Astrocyte (in vitro differentiated cells and primary cell): ENCODE results near the gene RPLP1.

Source experiments
- EZH2 ChIP-seq: IDR thresholded peaks from 2 replicates; pipeline ENCODE4 v1.6.1; 2012; ENCODE audit warnings: mild to moderate bottlenecking, low read length, inconsistent platforms; ENCODE audit not compliant: insufficient read depth
- TF ChIP-seq, protein P1 (sequence below): IDR thresholded peaks from 2 replicates; pipeline ENCODE4 v1.5.1; 2011; ENCODE audit warnings: low read depth, mild to moderate bottlenecking, inconsistent platforms, low read length, moderate library complexity; ENCODE audit not compliant: insufficient read depth

DNA sequence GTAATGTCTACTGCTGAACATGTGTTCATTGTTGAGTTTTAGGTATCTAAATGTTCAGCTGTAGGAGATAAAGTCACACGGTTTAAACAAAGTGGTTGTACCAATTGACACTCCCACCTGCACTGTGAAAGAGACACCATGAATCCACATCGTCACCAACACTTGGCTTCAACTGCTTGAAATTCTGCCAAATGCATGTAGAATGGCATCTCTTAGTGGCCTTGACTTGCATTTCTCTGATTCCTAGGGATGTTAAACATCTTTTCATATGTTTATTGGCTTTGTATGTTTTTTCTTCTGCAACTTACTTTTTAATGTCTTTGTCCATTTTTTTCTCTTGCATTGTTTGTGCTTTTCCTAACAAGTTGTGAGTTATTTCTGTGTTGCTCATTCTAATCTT, 43.4 kb downstream of the RPLP1 start:
- TF ChIP-seq, protein P1, sequence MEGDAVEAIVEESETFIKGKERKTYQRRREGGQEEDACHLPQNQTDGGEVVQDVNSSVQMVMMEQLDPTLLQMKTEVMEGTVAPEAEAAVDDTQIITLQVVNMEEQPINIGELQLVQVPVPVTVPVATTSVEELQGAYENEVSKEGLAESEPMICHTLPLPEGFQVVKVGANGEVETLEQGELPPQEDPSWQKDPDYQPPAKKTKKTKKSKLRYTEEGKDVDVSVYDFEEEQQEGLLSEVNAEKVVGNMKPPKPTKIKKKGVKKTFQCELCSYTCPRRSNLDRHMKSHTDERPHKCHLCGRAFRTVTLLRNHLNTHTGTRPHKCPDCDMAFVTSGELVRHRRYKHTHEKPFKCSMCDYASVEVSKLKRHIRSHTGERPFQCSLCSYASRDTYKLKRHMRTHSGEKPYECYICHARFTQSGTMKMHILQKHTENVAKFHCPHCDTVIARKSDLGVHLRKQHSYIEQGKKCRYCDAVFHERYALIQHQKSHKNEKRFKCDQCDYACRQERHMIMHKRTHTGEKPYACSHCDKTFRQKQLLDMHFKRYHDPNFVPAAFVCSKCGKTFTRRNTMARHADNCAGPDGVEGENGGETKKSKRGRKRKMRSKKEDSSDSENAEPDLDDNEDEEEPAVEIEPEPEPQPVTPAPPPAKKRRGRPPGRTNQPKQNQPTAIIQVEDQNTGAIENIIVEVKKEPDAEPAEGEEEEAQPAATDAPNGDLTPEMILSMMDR: no peak
- TF ChIP-seq EZH2: no peak
